Stomach (tissue), 4 donors: ENCODE results near the gene HCRTR2.

Source experiments
- POLR2AphosphoS5 ChIP-seq, 3 donors: sonication (generic); formaldehyde crosslinking; IDR thresholded peaks; one replicate each; pipeline ENCODE4 v1.6.1; 2016; ENCODE audit warnings: antibody characterized with exemption in 3 of 3
- TF ChIP-seq, protein P1 (sequence below), 7 experiments: fragments of 450-650 bp in 4 of 7; fragments of 200-600 bp in 3 of 7; sonication (generic) in 3 of 7; IDR thresholded peaks; one replicate each; pipeline ENCODE4 v1.5.1; 2016 to 2019; ENCODE audit warnings: antibody characterized with exemption in 7 of 7, control low read depth in 2 of 7, mild to moderate bottlenecking in 1 of 7

DNA sequence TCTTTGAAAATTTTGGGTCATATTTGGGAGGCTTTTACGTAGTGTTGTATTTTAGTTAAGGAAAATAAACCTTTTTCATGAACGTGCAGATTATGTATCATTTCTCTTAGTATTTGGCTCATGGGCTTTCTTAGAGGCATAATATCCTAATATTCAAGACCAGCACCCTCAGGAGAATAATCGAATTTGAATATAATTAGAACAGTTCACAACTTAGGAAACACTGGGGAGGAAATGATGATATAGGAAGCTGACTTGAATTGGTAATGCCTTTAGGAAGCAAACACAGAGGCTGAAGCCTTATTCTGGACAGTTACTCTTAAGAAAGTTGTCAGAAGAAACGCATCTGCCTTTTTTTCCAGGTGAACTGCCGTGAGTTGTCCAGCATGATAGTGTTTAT, 152.9 kb downstream of the HCRTR2 start, which contains the start of gene GFRAL:
- TF ChIP-seq, protein P1, sequence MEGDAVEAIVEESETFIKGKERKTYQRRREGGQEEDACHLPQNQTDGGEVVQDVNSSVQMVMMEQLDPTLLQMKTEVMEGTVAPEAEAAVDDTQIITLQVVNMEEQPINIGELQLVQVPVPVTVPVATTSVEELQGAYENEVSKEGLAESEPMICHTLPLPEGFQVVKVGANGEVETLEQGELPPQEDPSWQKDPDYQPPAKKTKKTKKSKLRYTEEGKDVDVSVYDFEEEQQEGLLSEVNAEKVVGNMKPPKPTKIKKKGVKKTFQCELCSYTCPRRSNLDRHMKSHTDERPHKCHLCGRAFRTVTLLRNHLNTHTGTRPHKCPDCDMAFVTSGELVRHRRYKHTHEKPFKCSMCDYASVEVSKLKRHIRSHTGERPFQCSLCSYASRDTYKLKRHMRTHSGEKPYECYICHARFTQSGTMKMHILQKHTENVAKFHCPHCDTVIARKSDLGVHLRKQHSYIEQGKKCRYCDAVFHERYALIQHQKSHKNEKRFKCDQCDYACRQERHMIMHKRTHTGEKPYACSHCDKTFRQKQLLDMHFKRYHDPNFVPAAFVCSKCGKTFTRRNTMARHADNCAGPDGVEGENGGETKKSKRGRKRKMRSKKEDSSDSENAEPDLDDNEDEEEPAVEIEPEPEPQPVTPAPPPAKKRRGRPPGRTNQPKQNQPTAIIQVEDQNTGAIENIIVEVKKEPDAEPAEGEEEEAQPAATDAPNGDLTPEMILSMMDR (IDR thresholded peaks at IDR 0.05) = no peak
- TF ChIP-seq POLR2AphosphoS5 (IDR thresholded peaks at IDR 0.05) = no peak
